Transverse colon (tissue), 3 donors: ENCODE measurements around the gene IQCM.

Experiments used
- POLR2A ChIP-seq: fragments of 450-650 bp; IDR thresholded peaks from one replicate; pipeline ENCODE4 v1.6.1; 2016; ENCODE audit warnings: antibody characterized with exemption, mild to moderate bottlenecking, moderate library complexity
- TF ChIP-seq, protein P1 (sequence below), 5 experiments: fragments of 200-600 bp in 3 of 5; fragments of 450-650 bp in 2 of 5; sonication (generic) in 3 of 5; IDR thresholded peaks; 1 replicate in 2 of 5; 2 replicates in 3 of 5; pipeline ENCODE4 v1.5.1; 2016 to 2017; ENCODE audit warnings: antibody characterized with exemption in 5 of 5, inconsistent platforms in 3 of 5, mild to moderate bottlenecking in 2 of 5, moderate library complexity in 1 of 5

DNA sequence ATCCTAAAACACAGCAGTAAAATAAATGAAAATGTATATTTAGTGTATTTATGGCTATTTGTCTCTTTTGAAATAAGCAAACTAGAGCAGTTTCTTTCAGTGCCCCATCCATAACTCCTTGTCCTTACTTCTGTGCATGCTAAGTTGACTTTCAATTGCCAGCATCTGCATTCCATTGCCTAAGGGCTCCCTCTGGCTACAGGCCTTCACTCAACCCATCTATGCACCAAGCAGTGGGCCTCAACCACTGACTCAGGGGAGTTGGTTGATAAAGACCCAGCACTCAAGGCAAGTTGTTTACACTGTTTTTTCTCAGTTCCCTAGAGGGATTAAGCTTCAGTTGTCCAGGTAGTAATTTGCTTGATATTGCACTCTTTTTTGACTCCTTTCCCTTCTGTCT is 265.7 kb downstream of the IQCM start:
- TF ChIP-seq, protein P1, sequence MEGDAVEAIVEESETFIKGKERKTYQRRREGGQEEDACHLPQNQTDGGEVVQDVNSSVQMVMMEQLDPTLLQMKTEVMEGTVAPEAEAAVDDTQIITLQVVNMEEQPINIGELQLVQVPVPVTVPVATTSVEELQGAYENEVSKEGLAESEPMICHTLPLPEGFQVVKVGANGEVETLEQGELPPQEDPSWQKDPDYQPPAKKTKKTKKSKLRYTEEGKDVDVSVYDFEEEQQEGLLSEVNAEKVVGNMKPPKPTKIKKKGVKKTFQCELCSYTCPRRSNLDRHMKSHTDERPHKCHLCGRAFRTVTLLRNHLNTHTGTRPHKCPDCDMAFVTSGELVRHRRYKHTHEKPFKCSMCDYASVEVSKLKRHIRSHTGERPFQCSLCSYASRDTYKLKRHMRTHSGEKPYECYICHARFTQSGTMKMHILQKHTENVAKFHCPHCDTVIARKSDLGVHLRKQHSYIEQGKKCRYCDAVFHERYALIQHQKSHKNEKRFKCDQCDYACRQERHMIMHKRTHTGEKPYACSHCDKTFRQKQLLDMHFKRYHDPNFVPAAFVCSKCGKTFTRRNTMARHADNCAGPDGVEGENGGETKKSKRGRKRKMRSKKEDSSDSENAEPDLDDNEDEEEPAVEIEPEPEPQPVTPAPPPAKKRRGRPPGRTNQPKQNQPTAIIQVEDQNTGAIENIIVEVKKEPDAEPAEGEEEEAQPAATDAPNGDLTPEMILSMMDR (IDR thresholded peaks at IDR 0.05), result no peak
- no peak for TF ChIP-seq POLR2A
